Dermis blood vessel endothelial cell (primary cell): ENCODE data around the gene ARHGAP35. TPM values are rescaled to one million over a fixed set of nuclear protein-coding genes. Genes with fewer than 3 reads are reported as not detected.
A peak's percentile ranks its signal among the peaks of the same experiment; 100 is the strongest.
"Not testable (repeated sequence)": the region's sequence is repeated elsewhere in the genome, so short reads cannot be mapped to it uniquely, and the experiment has no call there.

Experiments used
- DNase-seq: peaks from one replicate; pipeline ENCODE4 v3.0.0; 2010
- total RNA-seq: library from RNA; depleted of rRNA; stranded (reverse); fragments of >200 nt; gene quantifications from 2 replicates; pipeline ENCODE4 v1.2.3, GENCODE V29; 2014

Gene ARHGAP35
- total RNA-seq, 1 donor from 2014 or later = 25.9 TPM

DNA sequence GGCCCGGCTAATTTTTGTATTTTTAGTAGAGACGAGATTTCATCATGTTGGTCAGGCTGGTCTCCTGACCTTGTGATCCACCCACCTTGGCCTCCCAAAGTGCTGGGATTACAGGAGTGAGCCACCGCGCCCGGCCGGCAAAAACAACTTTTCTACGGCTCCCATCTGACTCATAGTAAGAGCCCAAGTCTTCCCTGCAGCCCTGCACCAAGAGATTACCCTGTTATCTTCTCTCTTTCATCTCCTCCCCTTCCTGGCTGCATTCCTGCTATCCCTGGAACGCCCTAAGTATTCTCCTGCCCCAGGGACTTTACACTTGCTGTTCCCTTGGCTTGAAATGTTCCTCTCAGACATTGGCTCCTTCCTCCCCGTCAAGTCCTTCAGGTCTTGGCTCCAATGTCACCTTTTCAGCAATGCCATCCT, 16.7 kb upstream of the ARHGAP35 start:
- DNase-seq = no peak

GRCh38 chr19:46845959-46846459, 14.8 kb upstream of the ARHGAP35 start:
- DNase-seq = no peak

DNA sequence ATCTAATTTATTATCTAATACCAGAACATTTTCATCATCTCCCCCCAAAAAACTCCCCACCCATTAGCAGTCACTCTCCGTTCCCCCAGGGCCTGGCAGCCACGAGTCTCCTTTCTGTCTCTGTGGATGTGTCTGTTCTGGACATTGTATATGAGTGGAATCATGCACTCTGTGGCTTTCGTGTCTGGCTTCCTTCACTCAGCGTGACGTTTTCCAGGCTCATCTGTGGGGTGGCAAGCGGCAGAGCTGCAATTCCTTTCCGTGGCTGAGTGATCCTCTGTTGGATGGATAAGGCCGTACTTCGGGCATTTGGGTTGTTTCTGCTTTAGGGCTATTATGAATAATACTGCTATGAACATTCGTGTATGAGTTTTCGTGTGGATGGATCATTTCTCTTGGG, 13.3 kb upstream of the ARHGAP35 start:
- no peak for DNase-seq

GRCh38 chr19:46848389-46848788, 12.4 kb upstream of the ARHGAP35 start:
- DNase-seq = no peak

GRCh38 chr19:46849610-46850009, 11.2 kb upstream of the ARHGAP35 start:
- DNase-seq = no peak

DNA sequence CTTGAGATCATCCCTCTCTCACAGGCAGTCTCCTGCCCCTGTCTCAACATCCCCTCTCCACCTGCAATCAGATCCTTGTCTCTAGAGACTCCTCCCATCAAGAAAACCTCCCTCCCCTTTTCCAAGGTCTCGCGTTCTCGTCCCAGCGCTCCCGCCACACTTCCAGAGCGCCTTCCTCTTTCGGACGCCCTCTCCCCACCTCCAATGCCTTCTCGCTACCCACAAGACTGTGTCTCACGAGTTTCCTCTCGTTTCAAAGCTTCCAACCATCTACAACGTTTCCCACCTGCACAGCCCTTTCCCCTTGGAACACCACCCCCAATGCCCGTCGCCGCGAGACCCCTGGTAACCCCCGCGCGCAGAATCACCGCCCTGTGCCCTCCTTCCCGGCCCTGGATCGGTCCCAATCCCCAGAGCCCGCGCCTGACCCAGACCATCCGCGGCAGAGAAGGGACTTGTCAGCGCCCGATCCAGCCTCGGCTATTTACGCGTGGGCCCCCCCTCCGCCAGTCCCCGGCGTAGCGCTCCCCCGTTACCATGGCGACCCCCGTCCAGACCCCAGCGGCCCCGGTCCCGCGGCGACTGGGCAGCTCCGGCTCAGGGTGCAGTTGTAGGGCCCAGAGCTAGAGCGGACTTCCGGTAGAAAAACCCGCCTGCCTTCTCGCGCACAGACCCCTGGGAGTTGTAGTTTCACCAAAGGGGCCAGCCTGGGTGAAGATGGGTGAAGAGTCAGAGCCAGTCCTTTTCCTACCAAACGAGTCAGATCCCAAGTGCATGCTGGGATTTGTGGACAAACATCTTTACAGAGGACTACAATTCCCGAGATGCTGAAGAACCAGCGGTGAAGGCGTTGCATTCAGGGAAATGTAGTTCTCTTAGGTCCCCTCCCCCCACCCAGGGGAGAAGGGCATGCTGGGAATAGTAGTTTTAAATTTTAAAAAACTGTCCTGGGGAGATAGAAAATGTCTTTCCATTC, 10.3 kb upstream of the ARHGAP35 start, which contains the start of gene AP2S1:
Gene AP2S1, minus strand, starts transcription at position 619 of the 976 bp plus-strand sequence. Its CDS starts 80 bp downstream, at position 539.
- peak; percentile 99 for DNase-seq

DNA sequence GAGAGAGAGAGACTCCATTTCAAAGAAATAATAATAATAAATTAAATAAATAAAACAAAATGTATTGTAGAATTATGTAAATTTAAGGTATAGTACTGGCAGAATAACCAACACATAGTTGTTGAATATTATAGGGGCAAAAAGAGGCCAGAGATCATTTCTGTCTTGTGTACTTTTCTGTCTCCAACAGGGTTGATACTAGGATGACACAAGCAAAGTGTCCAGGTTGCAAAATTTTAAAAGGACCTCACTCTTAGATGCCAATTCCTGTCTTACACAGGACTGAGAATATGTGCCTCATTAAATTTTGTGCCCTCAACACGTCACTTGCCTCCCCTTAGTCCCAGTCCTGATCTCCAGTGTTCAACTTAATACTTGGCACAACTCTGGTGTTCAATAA, 8.0 kb upstream of the ARHGAP35 start:
- DNase-seq = no peak

DNA sequence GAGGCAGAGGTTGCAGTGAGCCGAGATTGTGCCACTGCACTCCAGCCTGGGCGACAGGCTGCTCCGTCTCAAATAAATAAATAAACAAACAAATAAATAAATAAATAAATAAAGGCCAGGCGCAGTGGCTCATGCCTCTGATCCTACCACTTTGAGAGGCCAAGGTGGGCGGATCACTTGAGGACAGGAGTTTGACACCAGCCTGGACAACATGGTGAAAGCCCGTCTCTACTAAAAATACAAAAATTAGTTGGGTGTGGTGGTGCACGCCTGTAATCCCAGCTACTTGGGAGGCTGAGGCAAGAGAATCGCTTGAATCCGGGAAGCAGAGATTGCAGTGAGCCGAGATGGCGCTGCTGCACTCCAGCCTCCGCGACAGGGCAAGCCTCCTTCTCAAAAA, 6.1 kb upstream of the ARHGAP35 start:
- DNase-seq = not testable (repeated sequence)

DNA sequence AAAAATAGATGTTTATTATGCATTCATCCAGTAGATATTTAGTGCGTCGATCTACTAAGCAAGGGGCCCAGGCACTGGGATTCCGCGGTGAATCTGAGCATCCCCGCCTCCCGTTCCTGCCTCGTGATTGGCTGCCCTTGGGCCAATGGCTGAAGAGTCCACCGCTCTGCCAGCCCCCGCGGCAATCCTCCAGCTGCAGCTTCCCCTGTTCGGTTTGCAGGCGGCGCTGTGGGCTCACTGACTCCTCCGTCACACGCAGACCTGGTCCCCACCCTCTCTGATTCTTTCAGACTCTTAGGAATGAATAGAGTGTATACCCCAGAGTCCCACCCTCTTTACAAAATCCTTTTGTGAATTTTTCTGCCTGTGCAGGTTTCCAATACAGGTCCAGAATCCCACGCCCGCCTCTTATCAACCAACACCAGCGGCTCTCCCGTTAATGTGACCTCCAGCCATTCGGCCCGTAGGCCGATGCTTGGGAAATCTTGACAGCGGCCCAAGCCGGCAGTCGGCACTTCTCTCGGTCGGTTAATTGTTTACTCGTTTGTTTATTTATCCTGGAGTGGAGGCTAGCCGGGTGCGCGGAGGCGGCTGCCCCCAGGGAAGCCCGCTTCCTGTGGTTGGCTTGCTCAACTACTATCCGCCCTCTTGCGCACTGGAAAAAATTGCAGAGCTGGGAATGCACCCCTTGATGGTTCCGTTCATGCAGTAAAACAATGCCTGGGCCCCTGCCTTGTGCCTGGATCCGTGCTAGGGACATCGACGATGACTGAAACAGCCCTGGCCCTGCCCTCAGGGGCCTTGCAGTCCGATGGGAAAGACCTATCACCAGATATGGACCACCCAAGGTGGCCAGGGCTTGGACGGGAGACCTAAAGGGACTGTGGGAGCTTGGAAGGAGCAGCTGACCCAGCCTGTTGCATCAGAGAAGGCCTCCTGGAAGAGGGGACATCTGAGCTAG, 4.5 kb upstream of the ARHGAP35 start:
- DNase-seq = peak; percentile 96

DNA sequence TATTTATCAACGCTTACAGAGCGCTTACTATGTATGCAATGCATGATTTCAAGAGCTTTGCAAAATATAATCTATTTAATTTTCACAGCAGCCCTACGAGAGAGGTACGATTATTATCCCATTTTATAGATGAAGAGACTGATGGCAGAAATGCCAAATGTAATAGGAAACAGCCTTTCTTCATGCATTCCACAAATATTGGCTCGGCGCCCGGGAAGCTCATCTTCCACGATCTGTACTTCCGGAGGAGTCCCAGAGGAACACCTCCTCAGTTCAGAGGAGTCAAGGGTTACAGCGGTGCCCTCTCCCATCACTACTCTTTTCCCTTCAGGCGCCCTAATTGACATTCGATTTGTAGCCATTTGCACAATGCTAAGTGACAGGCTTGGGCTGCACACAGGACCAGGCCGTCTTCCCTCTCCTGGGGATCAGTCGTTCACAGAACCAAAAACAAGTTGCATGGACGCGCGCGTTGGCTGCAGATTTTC, 1.1 kb upstream of the ARHGAP35 start:
- no peak for DNase-seq

DNA sequence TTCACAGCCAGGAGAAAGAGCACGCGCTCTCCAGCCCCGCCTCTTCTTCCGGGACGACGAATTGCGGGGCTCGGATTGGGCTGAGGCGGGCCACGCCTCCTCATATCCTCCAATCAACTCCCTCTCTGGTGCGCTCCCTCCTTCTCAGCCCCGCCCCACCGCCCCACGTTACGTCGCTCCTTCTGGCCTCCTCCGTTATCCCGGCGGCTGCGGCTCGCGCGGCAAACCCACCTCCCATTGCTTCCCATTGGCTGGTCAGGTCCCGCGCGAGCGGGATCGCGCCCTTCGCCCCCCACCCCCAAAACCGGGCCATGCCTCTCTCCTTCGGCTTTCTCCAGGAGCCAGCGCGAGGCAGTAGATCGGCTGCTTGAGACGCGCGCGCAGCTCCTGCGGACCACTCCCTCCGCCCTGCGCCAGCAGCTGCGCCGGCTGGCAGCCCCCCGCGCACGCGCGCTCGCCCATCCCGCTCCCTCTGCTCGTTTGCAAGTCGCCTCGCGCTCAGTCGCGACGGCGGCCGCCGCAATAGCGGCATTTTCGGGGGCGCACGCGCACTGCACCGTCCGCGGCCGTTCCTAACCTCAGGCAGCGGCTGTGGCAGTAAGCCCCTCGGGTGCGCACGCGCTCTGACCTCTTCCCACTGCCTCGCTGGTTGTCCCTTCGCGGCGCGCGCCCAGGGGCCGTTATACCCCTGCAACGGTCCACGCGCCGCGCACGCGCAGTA, 512 bp upstream of the ARHGAP35 start:
- DNase-seq = peak; percentile 99

- DNase-seq = peak; percentile 41
These were observed 1.1 kb downstream of the ARHGAP35 start for GRCh38 chr19:46861691-46862502.

GRCh38 chr19:46862503-46862834, 1.7 kb downstream of the ARHGAP35 start:
- DNase-seq = peak; percentile 17

GRCh38 chr19:46862974-46863632, 2.3 kb downstream of the ARHGAP35 start:
- no peak for DNase-seq

DNA sequence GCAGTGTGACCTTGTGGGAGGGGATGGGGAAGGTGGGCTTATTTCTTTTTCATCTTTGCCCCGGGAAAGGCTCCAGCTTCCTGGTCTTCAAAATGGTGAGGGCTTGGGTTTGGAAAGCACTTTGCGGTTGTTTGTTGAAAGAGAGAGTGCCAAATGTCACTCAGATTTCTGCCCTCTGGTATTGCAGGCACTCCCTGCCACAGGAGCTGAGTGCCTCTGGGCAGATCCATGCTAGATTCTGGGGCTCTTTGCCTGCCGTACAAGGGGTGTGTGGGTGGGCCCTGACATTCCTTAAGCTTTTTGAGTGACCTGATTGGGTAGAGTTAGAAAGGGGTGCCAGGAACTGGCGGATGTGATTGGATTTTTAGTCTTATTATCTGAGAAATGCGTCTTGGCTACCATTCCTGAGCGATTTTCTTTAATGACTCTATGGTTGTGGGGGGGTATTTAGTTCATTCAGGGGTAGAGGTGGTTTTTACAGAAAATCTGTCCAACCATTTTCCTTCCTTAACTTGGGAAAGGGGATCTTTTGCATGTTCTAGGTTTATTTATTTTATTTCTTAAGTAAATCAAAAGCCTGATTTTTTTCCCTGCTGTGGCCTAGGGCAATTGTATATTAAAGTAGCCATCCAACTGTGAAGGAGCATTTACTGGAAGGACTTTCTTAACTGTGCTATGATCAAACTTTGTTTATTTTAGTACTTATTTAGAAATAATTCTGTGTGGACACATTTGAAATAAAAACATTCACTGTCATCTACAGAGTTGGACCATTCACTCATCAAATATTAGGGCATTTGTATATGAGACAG, 3.2 kb downstream of the ARHGAP35 start:
- DNase-seq = peak; percentile 37

GRCh38 chr19:46866407-46867136, 5.8 kb downstream of the ARHGAP35 start:
- peak; percentile 35 for DNase-seq

GRCh38 chr19:46867170-46867569, 6.4 kb downstream of the ARHGAP35 start:
- no peak for DNase-seq

DNA sequence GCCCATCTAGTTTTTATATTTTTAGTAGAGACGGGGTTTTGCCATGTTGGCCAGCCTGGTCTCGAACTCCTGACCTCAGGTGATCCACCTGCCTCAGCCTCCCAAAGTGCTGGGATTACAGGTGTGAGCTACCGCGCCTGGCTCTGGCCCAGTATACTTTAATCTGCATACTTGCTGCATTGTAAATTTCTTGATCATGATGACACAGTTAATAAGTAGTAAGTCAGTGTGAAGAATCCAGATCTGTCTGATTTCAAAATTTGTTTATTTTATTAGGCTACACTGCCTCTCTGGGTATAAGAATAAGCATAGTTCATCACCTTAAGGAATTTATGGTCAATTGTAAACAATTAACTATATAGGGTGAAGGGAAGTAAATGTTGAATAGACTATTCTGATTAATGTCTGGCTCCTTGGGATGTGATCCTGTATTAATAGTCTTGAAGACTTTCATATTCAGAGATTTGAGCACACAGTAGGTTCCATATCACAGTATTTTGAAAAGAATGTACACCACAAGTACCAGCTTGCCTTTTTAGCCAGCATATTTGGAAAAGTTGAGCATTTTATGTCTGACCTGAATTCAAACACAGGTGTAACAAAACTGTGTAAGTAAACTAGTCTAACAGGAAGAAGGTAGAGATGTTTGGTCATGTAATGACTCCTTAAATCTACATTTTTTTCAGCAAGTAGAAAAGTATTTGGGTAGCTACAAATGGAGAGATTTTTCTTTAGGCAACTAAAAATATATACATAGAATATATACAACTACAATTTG, 7.4 kb downstream of the ARHGAP35 start:
- no peak for DNase-seq
